ENCODE data around the gene PKD1L1.

DNA sequence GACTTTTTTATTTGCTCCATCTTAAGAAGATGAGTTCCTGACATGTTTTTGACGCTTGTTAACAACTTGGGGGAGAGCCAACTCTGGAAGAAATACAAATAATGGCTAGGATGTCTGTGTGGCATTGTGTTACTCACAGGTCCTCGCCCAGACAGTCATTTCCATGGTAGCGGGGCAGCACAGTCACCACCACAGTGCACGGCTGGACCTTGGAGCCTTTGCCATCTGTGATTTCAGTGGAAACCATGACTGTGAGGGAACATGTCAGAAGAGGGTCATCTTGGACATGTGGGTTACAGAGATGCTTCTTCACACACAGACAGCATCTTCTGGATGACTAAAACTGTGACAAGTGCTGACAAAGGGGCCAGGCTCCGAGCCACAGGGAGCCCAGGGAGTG, 74.5 kb downstream of the PKD1L1 start:
- TF ChIP-seq, protein P1, sequence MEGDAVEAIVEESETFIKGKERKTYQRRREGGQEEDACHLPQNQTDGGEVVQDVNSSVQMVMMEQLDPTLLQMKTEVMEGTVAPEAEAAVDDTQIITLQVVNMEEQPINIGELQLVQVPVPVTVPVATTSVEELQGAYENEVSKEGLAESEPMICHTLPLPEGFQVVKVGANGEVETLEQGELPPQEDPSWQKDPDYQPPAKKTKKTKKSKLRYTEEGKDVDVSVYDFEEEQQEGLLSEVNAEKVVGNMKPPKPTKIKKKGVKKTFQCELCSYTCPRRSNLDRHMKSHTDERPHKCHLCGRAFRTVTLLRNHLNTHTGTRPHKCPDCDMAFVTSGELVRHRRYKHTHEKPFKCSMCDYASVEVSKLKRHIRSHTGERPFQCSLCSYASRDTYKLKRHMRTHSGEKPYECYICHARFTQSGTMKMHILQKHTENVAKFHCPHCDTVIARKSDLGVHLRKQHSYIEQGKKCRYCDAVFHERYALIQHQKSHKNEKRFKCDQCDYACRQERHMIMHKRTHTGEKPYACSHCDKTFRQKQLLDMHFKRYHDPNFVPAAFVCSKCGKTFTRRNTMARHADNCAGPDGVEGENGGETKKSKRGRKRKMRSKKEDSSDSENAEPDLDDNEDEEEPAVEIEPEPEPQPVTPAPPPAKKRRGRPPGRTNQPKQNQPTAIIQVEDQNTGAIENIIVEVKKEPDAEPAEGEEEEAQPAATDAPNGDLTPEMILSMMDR (IDR thresholded peaks at IDR 0.05): no peak
- TF ChIP-seq POLR2A (IDR thresholded peaks at IDR 0.05): no peak

Data from heart left ventricle (tissue), 13 donors.